Stimulated activated naive B cell treated with anti-CD40 and anti-IgM and Interleukin-4, amounts not matched to agents 10 μg/mL and 1 μg/mL and 100 μg/mL, for 72 hours (primary cell): ENCODE measurements around the gene HEPN1.

Source experiments
- ATAC-seq, 2 donors: fragments of 150-1000 bp; cut with Tn5 transposase; replicated peaks; 2 replicates each; pipeline ENCODE4 v1.10.0; 2021; ENCODE audit warnings: moderate library complexity in 1 of 2
- DNase-seq: peaks from one replicate; pipeline ENCODE4 v3.0.0; 2021
- H3K27ac Mint-ChIP-seq: one replicate; pipeline ENCODE4 v1.8.0; 2022; ENCODE audit warnings: mild to moderate bottlenecking, mixed read lengths
- H3K27me3 Mint-ChIP-seq, 2 donors: one replicate each; pipeline ENCODE4 v1.8.0; 2022; ENCODE audit warnings: mixed read lengths in 2 of 2
- H3K36me3 Mint-ChIP-seq, 2 donors: one replicate each; pipeline ENCODE4 v1.8.0; 2022; ENCODE audit warnings: mixed read lengths in 2 of 2, mild to moderate bottlenecking in 1 of 2
- H3K4me1 Mint-ChIP-seq, 2 donors: one replicate each; pipeline ENCODE4 v1.8.0; 2022; ENCODE audit warnings: mixed read lengths in 2 of 2, mild to moderate bottlenecking in 1 of 2
- H3K4me3 Mint-ChIP-seq, 2 donors: one replicate each; pipeline ENCODE4 v1.8.0; 2022; ENCODE audit warnings: mild to moderate bottlenecking in 2 of 2, mixed read lengths in 2 of 2, moderate library complexity in 1 of 2
- H3K9me3 Mint-ChIP-seq, 2 donors: one replicate each; pipeline ENCODE4 v1.8.0; 2022; ENCODE audit warnings: mixed read lengths in 2 of 2, mild to moderate bottlenecking in 1 of 2

Gene HEPN1

DNA sequence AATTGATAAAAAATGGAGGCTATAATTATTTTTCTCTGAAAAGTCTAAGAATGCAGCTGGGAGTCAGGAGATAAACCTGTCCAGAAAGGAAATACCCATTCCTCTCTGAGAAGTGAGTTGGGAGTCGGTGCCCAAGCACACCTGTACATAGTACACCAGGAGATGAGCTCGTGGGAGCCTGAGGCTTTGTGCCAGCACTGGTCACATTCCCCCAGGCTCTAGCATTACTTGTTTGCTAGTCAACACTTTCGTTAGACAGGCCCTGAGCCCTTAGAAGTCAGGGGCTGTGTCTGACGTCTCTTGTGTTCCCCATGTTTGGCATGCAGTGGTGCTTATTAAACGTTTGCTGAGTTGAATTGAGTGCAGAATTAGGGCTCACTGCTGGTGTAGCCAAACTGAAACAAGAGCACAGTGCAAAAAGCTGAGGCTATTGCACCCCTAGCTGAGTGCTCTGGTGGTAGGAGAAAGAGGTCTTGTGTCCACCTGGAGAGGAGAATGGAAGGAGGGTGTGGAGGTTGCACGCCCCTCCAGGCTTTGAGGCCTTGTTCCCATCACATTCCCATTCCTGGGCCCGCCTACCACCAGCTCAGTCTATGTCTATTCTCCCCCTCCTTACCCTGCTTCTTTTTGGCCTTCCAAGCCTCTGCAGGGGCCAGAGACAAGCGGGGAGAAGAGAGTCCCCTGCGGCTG, 28.2 kb upstream of the HEPN1 start:
- no peak for DNase-seq
- Mint-ChIP-seq H3K27ac (no peak overlapping the region), H3K9me3 (no peaks in the 10 kb centered on the region)

DNA sequence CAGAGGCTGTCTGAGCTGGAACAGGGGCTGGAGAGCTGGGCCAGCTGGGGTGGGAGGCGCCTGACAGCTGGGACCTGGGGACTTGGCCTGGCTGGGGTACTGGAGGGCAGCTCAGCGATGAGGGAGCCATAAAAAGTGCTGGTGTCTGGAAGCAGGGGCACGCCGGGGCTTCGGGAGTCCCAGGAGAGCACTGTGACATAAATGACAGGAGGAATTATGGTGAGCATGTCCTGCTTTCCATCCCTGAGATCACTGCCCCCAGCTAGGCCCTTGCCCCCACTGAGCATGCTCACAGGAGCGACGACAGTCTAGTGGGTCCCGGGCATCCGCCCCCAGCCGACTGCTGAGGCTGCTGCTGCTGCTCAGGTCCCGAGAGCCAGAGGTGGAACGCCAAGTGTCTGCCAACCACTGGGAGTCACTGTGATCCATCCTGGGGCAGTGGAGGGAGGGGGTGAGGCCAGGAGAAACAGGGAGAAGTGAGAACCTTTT, 27.6 kb upstream of the HEPN1 start:
- ATAC-seq (no peak), DNase-seq (no peak)
- Mint-ChIP-seq H3K36me3 (no peaks in the 10 kb centered on the region), H3K9me3 (no peaks in the 10 kb centered on the region), H3K4me1 (no peaks in the 10 kb centered on the region), H3K4me3 (no peak overlapping the region), H3K27ac (no peak overlapping the region), H3K27me3 (peaks cover 25 to 30% of the 10 kb centered on the region in 2 donors)

More for the DNA sequence above, 28.2 kb upstream of the HEPN1 start:
- Mint-ChIP-seq H3K36me3 (no peaks in the 10 kb centered on the region), H3K27me3 (peaks cover 23 to 28% of the 10 kb centered on the region in 2 donors), H3K4me1 (no peaks in the 10 kb centered on the region), H3K4me3 (no peak overlapping the region)
- ATAC-seq, result no peak

DNA sequence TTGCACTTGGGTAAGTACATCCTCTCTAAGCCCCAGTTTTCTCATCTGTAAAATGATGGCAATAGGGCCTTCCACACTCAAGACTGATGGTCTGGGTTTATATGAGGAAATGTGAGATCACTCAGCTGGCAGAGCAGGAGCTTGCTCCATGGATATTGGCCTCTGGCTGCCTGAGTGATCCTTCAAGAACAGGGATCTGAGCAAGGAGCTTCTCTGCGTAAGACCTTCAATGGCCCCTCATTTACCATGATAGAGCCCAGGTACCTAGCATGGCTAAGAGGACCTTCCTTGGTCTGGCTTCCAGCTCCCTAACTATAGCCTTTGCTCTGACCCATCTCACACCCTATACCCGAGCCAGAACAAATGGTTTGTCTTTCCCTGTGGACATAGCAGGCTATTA, 26.9 kb upstream of the HEPN1 start:
- DNase-seq (no peak), ATAC-seq (no peak)
- no peaks in the 10 kb centered on the region for H3K9me3 Mint-ChIP-seq
- H3K4me1 Mint-ChIP-seq, result no peaks in the 10 kb centered on the region
- H3K27ac Mint-ChIP-seq, result no peak overlapping the region
- H3K4me3 Mint-ChIP-seq, result no peak overlapping the region
- H3K27me3 Mint-ChIP-seq, result peaks cover 25 to 26% of the 10 kb centered on the region in 2 donors
- H3K36me3 Mint-ChIP-seq, result no peaks in the 10 kb centered on the region

DNA sequence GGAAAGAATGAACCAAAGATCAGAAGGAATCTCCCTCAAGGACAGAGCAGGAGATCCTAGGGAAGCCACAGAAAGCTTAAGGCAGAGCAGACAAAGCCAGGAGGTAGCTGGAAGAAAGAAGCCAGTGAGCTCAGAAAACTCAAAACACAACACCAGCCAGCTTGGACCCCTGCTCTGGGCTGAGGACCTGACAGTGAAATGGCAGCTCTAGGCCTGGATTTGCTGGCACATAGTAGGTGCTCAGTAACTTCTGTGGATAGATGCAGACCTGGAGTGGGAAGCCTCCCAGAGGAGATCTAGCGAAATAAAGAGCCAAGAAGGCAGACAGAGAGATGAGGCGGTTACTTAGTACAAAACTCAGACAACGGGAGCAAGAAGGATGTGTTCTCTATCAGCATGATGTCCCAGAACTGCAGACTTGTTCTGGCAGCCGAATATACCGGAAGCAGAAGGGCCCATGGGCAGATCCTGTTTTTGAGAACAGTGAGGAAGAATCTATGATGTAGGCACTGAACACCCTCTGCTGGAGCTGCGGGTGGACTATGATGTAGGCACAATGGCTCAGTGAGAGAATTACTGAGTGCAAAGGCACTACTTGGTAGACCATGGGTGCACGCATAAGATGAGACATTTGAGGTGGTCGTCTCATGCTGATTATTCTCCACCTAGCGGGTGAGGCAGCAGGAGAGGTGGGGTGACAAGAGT, 26.1 kb upstream of the HEPN1 start:
- Mint-ChIP-seq H3K4me1 (peaks cover 0 to 2% of the 10 kb centered on the region in 2 donors), H3K27ac (peak overlapping the region; percentile 2), H3K4me3 (no peak overlapping the region), H3K36me3 (no peaks in the 10 kb centered on the region), H3K9me3 (no peaks in the 10 kb centered on the region), H3K27me3 (peaks cover 29 to 31% of the 10 kb centered on the region in 2 donors)
- ATAC-seq (no peak), DNase-seq (no peak)

DNA sequence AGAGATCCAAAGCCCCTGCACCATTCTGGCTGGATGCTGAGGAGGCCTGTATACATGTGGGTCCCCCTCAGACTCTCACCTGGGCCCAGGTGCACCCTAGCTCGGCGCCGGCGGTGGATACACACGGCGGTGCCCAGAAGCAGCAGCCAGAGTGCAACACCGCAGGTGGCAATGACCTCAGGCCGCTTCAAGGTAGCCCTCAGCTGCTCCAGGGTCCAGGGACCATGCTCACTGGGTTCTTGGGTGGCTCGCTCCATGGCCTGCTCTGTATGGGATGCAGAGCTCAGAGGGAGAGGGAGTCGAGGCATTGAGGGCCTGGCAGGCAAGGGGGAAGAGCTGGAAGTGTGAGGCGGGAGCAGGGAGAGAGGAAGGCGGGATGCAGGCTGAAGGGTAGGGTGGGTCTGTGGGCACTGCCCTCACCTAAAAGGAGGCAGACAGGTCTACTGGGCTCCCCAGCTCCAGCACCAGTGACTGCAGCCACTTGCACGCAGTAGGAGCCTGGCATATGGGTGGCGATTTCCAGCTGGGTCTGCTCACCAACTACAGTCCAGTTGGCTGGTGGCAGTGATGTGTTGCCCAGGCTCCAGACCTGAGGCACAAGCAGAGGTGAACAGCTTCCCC, 25.2 kb upstream of the HEPN1 start:
- peaks cover 0 to 2% of the 10 kb centered on the region in 2 donors for H3K4me1 Mint-ChIP-seq
- H3K27ac Mint-ChIP-seq, result no peak overlapping the region
- no peaks in the 10 kb centered on the region for H3K36me3 Mint-ChIP-seq
- DNase-seq, result no peak
- ATAC-seq, result no peak
- peaks cover 24 to 26% of the 10 kb centered on the region in 2 donors for H3K27me3 Mint-ChIP-seq
- H3K4me3 Mint-ChIP-seq, result no peak overlapping the region
- H3K9me3 Mint-ChIP-seq, result no peaks in the 10 kb centered on the region

DNA sequence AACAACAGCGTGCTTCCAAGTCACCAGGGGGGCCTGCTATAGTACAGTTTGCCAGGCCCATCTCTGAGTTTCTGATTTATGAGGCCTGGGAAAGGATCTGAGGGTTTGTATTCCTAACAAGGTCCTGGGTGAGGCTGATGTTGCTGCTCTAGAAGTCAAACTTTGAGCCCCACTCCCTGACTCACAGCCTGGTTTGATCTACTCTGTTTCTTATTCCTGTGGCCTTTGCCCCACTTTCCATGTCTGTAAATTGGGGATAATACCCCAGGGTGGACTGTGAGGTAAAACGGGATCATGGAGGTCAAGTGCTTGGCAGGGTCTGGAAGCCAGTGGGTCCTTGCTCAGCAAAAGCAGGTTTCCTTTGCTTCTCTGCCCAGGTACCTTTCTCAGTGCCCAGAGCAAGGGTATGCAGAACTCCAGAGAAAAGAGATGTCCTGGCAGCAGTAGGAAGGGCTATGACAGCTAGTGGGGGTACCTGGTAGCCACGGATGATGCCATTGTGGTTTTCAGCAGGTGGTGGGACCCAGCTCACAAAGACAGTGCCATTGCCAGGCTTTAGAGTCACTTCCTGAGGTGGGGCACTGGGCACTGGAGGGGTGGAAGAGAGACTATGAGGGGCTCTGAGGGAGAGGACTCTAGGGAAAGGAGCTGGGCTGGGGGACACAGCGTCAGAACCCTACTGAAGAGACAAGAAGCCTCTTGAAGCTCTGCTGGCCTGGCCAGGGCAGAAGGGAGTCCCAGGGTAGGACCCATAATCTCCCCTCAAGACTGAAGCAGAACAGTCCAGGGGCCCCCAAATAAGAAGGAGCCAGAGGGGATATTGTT, 24.2 kb upstream of the HEPN1 start:
- no peak for DNase-seq
- Mint-ChIP-seq H3K27me3 (peaks cover 31 to 33% of the 10 kb centered on the region in 2 donors), H3K4me1 (peaks cover 0 to 2% of the 10 kb centered on the region in 2 donors), H3K36me3 (no peaks in the 10 kb centered on the region), H3K9me3 (no peaks in the 10 kb centered on the region), H3K4me3 (no peak overlapping the region), H3K27ac (no peak overlapping the region)
- ATAC-seq, result no peak

DNA sequence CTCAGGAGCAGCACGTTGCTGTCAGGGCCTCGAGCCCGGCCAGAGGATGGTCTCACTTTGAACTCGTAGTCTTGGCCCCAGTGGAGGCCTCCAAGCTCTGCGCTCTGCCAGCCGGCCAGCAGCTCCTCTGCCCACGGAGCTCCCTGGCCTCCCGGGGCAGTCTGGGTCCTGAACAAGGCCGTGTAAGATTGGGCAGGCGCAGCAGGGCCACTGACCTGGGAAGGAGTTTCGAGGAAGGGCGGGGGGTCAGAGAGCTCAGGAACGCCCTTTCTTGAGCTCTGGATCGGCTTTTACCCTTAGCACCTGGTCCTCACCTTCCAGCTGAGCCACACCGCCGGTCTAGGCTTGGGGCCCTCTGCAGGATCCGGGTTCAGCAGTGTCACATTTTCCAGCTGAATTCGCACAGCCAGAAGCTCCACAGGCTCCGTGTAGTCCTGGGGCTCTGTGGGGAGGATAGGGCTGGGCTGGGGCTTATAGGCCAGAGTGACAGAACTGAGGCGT, 23.5 kb upstream of the HEPN1 start:
- H3K27ac Mint-ChIP-seq, result no peak overlapping the region
- DNase-seq (no peak), ATAC-seq (no peak)
- H3K4me3 Mint-ChIP-seq, result no peak overlapping the region
- no peaks in the 10 kb centered on the region for H3K9me3 Mint-ChIP-seq
- peaks cover 32 to 35% of the 10 kb centered on the region in 2 donors for H3K27me3 Mint-ChIP-seq
- peaks cover 0 to 2% of the 10 kb centered on the region in 2 donors for H3K4me1 Mint-ChIP-seq
- no peaks in the 10 kb centered on the region for H3K36me3 Mint-ChIP-seq

DNA sequence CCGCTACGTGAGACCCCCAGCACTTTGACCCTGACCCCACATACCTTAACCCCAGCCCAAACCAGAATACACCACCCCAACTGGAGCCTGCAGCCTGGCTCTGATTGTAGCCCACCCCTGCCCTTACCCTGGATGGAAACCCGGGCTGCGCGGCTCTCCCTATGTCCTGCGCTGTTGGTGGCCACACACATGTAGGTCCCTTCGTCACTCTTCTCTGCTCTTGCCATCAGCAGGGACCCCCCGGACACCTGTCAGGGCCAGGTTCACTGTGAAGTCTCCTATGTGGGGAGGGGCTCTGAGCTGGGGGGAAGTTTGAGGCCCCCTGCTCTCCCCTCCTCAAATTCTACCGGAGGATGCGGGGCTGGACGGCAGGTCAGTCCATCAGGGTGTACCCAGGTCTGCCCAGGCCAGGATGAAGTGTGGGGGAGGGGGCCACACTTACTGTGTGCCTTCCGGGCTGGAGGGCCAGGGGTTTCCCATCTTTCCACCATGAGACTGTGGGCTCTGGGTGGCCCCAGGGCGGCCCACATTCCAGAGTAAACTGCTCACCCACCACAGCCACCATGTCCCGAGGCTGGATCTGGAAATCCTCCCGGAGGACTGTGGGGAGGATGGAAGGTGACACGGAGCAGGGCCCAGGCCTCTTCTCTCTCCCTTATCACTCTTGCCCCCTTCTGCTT, 22.8 kb upstream of the HEPN1 start:
- Mint-ChIP-seq H3K27ac (no peak overlapping the region), H3K36me3 (no peaks in the 10 kb centered on the region), H3K4me1 (peaks cover 0 to 2% of the 10 kb centered on the region in 2 donors), H3K9me3 (no peaks in the 10 kb centered on the region), H3K4me3 (no peak overlapping the region), H3K27me3 (peaks cover 39 to 40% of the 10 kb centered on the region in 2 donors)
- ATAC-seq, result no peak
- no peak for DNase-seq

DNA sequence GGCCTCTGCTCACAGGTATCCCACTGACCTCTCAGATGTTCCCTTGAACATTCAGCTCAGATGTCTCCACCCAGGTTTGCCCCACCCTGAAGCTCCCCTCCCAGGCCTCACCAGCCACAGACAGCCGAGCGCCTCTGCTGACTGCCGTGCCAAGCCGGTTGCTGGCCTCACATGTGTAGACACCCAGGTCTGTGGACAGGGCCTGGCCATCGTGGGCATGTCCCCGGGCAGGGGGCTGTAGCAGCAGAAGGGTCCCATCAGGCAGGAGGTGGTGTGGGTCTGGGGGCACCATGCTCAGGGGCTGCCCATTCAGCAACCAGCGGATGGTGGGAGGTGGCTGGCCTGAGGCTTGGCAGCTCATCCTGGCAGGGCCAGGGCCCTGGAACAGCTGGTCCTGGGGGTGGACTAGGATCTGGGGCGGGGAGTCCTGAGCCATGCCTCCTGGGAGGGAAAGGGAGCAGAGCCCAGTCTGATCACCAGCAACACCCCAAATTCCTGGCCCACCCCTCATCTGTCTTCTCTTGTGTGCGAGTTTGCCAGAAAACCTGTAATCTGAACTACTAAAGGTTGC, 22.1 kb upstream of the HEPN1 start:
- no peak for DNase-seq
- no peak for ATAC-seq
- no peaks in the 10 kb centered on the region for H3K36me3 Mint-ChIP-seq

DNA sequence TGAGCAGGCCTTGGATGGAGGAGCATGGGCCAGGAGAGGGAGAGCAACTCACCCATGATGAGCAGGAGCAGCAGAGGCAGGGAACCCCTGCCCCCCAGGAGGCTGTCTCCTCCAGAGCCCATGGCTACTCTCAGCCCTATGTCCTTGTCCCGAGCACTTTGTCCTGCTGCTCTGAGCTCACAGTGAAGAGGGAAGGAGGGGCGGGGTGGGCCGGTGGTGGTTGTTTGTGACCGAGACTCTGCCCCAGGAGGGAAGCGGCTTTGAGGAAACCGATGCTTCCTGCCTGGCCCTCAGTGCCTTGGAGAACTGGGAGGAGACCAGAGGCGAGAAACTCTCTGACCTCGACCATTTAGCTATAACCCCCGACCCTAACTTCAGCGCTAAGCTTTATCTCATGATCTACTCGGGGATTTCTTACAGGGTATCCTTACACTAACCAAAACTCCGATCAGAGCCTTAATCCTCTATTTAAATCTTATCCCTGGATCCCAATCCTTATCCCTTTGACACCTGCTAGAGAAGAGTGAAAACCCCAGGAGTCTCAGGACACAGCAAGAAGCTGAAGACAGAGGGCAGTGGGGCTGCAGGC, 21.3 kb upstream of the HEPN1 start, which contains the start of gene ROBO4:
ROBO4 (minus strand) TSS at position 192 of the 589 bp plus-strand sequence; CDS start at position 122, 70 bp downstream.
- DNase-seq, result no peak
- Mint-ChIP-seq H3K9me3 (no peaks in the 10 kb centered on the region), H3K36me3 (no peaks in the 10 kb centered on the region), H3K27ac (no peak within 1 kb of the TSS), H3K4me1 (peaks cover 0 to 2% of the 10 kb centered on the region in 2 donors), H3K4me3 (no peak within 1 kb of the TSS), H3K27me3 (peaks cover 38 to 45% of the 10 kb centered on the region in 2 donors)
- ATAC-seq, result no peak

More for the DNA sequence above, 22.1 kb upstream of the HEPN1 start:
- Mint-ChIP-seq H3K27ac (no peak overlapping the region), H3K4me1 (peaks cover 0 to 2% of the 10 kb centered on the region in 2 donors), H3K4me3 (no peak overlapping the region), H3K9me3 (no peaks in the 10 kb centered on the region), H3K27me3 (peaks cover 44 to 45% of the 10 kb centered on the region in 2 donors)

DNA sequence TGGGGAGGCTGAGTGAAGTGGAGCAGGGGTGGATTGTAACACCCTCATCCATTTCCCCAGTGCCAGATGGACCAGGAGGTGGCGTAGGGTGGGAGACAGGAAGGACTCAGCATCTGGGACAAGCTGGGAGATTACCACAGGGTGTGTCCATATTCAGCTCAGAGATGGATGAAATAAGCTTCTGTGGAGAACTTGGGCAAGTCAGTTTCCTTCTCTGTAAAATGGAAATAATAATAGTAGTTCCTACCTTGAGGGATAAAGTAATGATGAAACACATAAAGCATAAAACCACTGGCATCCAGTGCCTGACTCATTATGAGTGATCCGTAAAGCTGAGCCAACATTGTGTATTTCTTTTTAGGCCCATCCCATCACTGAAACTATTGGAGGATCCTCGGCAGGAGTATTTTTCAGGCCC, 20.8 kb upstream of the HEPN1 start:
- Mint-ChIP-seq H3K27me3 (peaks cover 43 to 45% of the 10 kb centered on the region in 2 donors), H3K4me3 (no peak overlapping the region)

DNA sequence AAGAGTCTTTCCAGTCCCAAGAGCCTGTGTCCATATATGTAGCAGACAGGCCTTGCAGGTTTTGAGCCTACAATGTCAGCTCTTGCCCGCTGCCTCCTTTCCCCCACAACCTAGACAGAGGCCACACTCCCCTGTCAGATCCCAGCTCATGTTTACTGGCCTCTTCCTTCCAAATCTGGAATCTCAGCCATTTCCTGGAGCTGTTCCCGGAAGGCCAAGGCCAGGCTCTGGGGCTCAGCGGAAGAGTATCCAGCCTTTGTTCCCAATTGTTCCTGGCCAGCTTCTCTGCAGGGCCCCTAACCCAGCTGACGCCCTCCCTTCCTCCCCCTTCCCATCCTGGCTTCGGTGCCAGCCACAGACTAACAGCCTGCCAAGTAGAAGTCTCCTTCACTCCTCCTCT, 20.3 kb upstream of the HEPN1 start:
- no peaks in the 10 kb centered on the region for H3K36me3 Mint-ChIP-seq
- no peaks in the 10 kb centered on the region for H3K9me3 Mint-ChIP-seq
- no peak overlapping the region for H3K27ac Mint-ChIP-seq
- DNase-seq, result no peak
- no peak for ATAC-seq
- no peak overlapping the region for H3K4me3 Mint-ChIP-seq
- H3K27me3 Mint-ChIP-seq, result peaks cover 44 to 45% of the 10 kb centered on the region in 2 donors
- H3K4me1 Mint-ChIP-seq, result peaks cover 0 to 2% of the 10 kb centered on the region in 2 donors

More for the DNA sequence above, 20.8 kb upstream of the HEPN1 start:
- DNase-seq, result no peak
- Mint-ChIP-seq H3K4me1 (peaks cover 0 to 2% of the 10 kb centered on the region in 2 donors), H3K9me3 (no peaks in the 10 kb centered on the region), H3K36me3 (no peaks in the 10 kb centered on the region), H3K27ac (no peak overlapping the region)
- ATAC-seq, result no peak
